ENCODE measurements around the gene SH3TC1.

- TF ChIP-seq CTCF (IDR thresholded peaks at IDR 0.05) (no peak), POLR2A (IDR thresholded peaks at IDR 0.05) (no peak)
These were observed 22.9 kb downstream of the SH3TC1 start for GRCh38 chr4:8221985-8222384.

Measured in adrenal gland (tissue), 5 donors.